Measurements from ENCODE around the gene MYO5A. TPM values are rescaled to one million over a fixed set of nuclear protein-coding genes. Genes with fewer than 3 reads are reported as not detected.
"Not testable (repeated sequence)": the region's sequence is repeated elsewhere in the genome, so short reads cannot be mapped to it uniquely, and the experiment has no call there.

The MYO5A gene
- total and polyA plus RNA-seq, 2 donors (not counting 1 experiment from before 2014, with no cell fraction given), result 12.2 to 44.4 TPM

DNA sequence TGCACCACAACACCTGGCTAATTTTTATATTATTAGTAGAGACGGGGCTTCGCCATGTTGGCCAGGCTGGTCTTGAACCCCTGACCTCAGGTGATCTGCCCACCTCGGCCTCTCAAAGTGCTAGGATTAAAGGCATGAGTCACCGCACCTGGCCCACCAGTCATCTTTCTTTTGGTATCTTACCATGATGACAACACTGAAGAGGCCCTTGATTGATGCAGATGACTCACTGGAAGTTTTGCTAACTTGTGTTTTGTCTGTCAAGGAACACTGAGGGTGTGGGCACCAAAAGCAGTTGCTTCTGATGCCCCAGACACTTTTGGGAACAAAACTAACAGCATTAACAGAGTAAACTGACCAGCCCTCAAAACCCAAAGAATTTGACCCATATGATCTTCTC lies 88.3 kb downstream of the MYO5A start:
- Mint-ChIP-seq H3K27ac (no peak overlapping the region), H3K4me1 (peaks cover 32% of the 10 kb centered on the region), H3K4me3 (no peak overlapping the region), H3K9me3 (ENCODE audit: insufficient read depth) (no peaks in the 10 kb centered on the region), H3K27me3 (no peaks in the 10 kb centered on the region)
- H3K27ac ChIP-seq (ENCODE audit: low read length in 2 of 2), result no peak overlapping the region
- H3K4me2 ChIP-seq (replicated peaks; ENCODE audit: low read depth, low read length, poor library complexity, severe bottlenecking), result no peak overlapping the region
- H4K20me1 ChIP-seq (ENCODE audit: control insufficient read depth, insufficient read depth, low read length, poor library complexity, severe bottlenecking), result peaks cover 69% of the 10 kb centered on the region
- peaks cover 6% of the 10 kb centered on the region in 2 donors for H3K4me1 ChIP-seq (ENCODE audit: control insufficient read depth in 2 of 2, insufficient read depth in 2 of 2, low read length in 2 of 2)
- DNase-seq (no peak), ATAC-seq (ENCODE audit: low read depth) (no peak)
- H3K36me3 ChIP-seq (replicated peaks in 1 of 2; ENCODE audit: control extremely low read depth in 1 of 2, control insufficient read depth in 1 of 2, extremely low read depth in 1 of 2, insufficient read depth in 2 of 2, low read length in 1 of 2), result no peaks in the 10 kb centered on the region
- intact Hi-C loops (cut with micrococcal nuclease), result no loop called here
- H3K27me3 ChIP-seq (replicated peaks in 1 of 4; ENCODE audit: control extremely low read depth in 1 of 4, control insufficient read depth in 3 of 4, insufficient read depth in 4 of 4, low read length in 3 of 4), result no peaks in the 10 kb centered on the region
- H2AFZ ChIP-seq (ENCODE audit: insufficient read depth, low read depth, low read length, poor library complexity, severe bottlenecking), result no peak overlapping the region
- TF ChIP-seq, protein P1, sequence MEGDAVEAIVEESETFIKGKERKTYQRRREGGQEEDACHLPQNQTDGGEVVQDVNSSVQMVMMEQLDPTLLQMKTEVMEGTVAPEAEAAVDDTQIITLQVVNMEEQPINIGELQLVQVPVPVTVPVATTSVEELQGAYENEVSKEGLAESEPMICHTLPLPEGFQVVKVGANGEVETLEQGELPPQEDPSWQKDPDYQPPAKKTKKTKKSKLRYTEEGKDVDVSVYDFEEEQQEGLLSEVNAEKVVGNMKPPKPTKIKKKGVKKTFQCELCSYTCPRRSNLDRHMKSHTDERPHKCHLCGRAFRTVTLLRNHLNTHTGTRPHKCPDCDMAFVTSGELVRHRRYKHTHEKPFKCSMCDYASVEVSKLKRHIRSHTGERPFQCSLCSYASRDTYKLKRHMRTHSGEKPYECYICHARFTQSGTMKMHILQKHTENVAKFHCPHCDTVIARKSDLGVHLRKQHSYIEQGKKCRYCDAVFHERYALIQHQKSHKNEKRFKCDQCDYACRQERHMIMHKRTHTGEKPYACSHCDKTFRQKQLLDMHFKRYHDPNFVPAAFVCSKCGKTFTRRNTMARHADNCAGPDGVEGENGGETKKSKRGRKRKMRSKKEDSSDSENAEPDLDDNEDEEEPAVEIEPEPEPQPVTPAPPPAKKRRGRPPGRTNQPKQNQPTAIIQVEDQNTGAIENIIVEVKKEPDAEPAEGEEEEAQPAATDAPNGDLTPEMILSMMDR (IDR thresholded peaks at IDR 0.05), result no peak
- TF ChIP-seq EZH2 (IDR thresholded peaks at IDR 0.05; ENCODE audit: borderline replicate concordance, insufficient read depth, low read depth, low read length, poor library complexity, severe bottlenecking), result no peak
- no peaks in the 10 kb centered on the region for H3K9me3 ChIP-seq (ENCODE audit: control extremely low read depth in 1 of 3, control insufficient read depth in 2 of 3, insufficient read depth in 1 of 3, low read length in 2 of 3)
- H3K79me2 ChIP-seq (ENCODE audit: control insufficient read depth, insufficient read depth, low read length), result peaks cover 67% of the 10 kb centered on the region
- H3K9ac ChIP-seq (ENCODE audit: low read length), result no peak overlapping the region
- CTCF ChIA-PET, result interaction anchor here (0.6 kb wide), 1 partner anchor 141 kb away, joined by 3 read pairs; no protein-coding TSS in a partner anchor
- no CpG with 5 or more reads among the region's 4 CpGs for WGBS (ENCODE audit: insufficient coverage)
- no peak overlapping the region for H3K4me3 ChIP-seq (ENCODE audit: control extremely low read depth in 1 of 5, extremely low read depth in 1 of 5, insufficient read depth in 1 of 5, low read depth in 2 of 5, low read length in 4 of 5)
- POLR2A ChIA-PET, result no interaction called here

DNA sequence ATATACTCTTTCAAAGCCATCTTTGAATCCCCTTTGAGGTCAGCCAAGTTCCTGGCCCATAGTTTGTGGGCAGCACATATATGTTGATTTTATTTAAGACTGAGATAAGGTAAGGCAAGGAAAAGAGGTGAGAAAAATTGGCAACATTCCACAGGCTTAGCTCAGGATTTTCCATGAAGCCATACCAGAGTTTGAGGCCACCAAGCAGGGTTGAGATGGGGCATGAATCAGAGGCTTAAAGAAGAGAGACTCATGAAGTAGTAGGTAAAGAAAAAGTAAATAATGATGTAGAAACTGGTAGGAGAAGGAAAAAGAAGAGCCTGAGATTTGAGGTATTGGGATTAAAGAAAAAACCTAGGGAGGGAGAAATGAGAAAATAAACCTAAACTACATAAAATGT lies 89.2 kb downstream of the MYO5A start:
- Mint-ChIP-seq H3K27ac (no peak overlapping the region), H3K9me3 (ENCODE audit: insufficient read depth) (no peaks in the 10 kb centered on the region), H3K27me3 (no peaks in the 10 kb centered on the region), H3K4me1 (peaks cover 28% of the 10 kb centered on the region), H3K4me3 (no peak overlapping the region)
- Histone ChIP-seq H4K20me1 (ENCODE audit: control insufficient read depth, insufficient read depth, low read length, poor library complexity, severe bottlenecking) (peaks cover 62% of the 10 kb centered on the region), H2AFZ (ENCODE audit: insufficient read depth, low read depth, low read length, poor library complexity, severe bottlenecking) (no peak overlapping the region), H3K4me3 (ENCODE audit: control extremely low read depth in 1 of 5, extremely low read depth in 1 of 5, insufficient read depth in 1 of 5, low read depth in 2 of 5, low read length in 4 of 5) (no peak overlapping the region), H3K27ac (ENCODE audit: low read length in 2 of 2) (no peak overlapping the region), H3K9me3 (ENCODE audit: control extremely low read depth in 1 of 3, control insufficient read depth in 2 of 3, insufficient read depth in 1 of 3, low read length in 2 of 3) (no peaks in the 10 kb centered on the region), H3K4me2 (replicated peaks; ENCODE audit: low read depth, low read length, poor library complexity, severe bottlenecking) (no peak overlapping the region), H3K79me2 (ENCODE audit: control insufficient read depth, insufficient read depth, low read length) (peaks cover 58% of the 10 kb centered on the region), H3K4me1 (ENCODE audit: control insufficient read depth in 2 of 2, insufficient read depth in 2 of 2, low read length in 2 of 2) (peaks cover 6% of the 10 kb centered on the region in 2 donors), H3K9ac (ENCODE audit: low read length) (no peak overlapping the region), H3K27me3 (replicated peaks in 1 of 4; ENCODE audit: control extremely low read depth in 1 of 4, control insufficient read depth in 3 of 4, insufficient read depth in 4 of 4, low read length in 3 of 4) (no peaks in the 10 kb centered on the region), H3K36me3 (replicated peaks in 1 of 2; ENCODE audit: control extremely low read depth in 1 of 2, control insufficient read depth in 1 of 2, extremely low read depth in 1 of 2, insufficient read depth in 2 of 2, low read length in 1 of 2) (no peaks in the 10 kb centered on the region)
- intact Hi-C loops (cut with micrococcal nuclease), result no loop called here
- no peak for ATAC-seq (ENCODE audit: low read depth)
- CTCF ChIA-PET, result interaction anchor here (0.6 kb wide), 2 partner anchors 140 to 224 kb away, joined by 3 read pairs; no protein-coding TSS in a partner anchor
- TF ChIP-seq, protein P1 (IDR thresholded peaks at IDR 0.05), result no peak
- no peak for TF ChIP-seq EZH2 (IDR thresholded peaks at IDR 0.05; ENCODE audit: borderline replicate concordance, insufficient read depth, low read depth, low read length, poor library complexity, severe bottlenecking)
- POLR2A ChIA-PET, result no interaction called here
- no peak for DNase-seq

DNA sequence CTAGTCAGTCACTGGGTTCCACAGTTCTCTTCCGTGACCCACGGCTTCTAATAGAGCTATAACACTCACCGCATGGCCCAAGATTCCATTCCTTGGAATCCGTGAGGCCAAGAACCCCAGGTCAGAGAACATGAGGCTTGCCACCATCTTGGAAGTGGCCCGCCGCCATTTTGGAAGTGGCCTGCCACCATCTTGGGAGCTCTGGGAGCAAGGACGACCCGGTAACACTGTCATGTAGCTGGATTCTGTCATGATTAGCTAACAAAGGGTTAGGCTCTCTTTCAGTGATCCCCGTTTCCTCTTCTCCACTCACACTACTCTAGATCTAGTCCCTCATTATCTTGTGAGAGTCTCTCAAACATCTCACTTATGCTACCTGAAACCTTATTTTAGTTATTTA lies 89.6 kb downstream of the MYO5A start:
- intact Hi-C loops (cut with micrococcal nuclease); H2AFZ ChIP-seq (ENCODE audit: insufficient read depth, low read depth, low read length, poor library complexity, severe bottlenecking); POLR2A ChIA-PET; H3K4me3 Mint-ChIP-seq; H3K9ac ChIP-seq (ENCODE audit: low read length); H3K36me3 ChIP-seq (replicated peaks in 1 of 2; ENCODE audit: control extremely low read depth in 1 of 2, control insufficient read depth in 1 of 2, extremely low read depth in 1 of 2, insufficient read depth in 2 of 2, low read length in 1 of 2); DNase-seq; H3K27ac Mint-ChIP-seq; H3K27me3 ChIP-seq (replicated peaks in 1 of 4; ENCODE audit: control extremely low read depth in 1 of 4, control insufficient read depth in 3 of 4, insufficient read depth in 4 of 4, low read length in 3 of 4); ATAC-seq (ENCODE audit: low read depth); H3K27me3 Mint-ChIP-seq; H3K9me3 ChIP-seq (ENCODE audit: control extremely low read depth in 1 of 3, control insufficient read depth in 2 of 3, insufficient read depth in 1 of 3, low read length in 2 of 3); H3K9me3 Mint-ChIP-seq (ENCODE audit: insufficient read depth); H3K4me2 ChIP-seq (replicated peaks; ENCODE audit: low read depth, low read length, poor library complexity, severe bottlenecking); H3K4me3 ChIP-seq (ENCODE audit: control extremely low read depth in 1 of 5, extremely low read depth in 1 of 5, insufficient read depth in 1 of 5, low read depth in 2 of 5, low read length in 4 of 5); H3K4me1 ChIP-seq (ENCODE audit: control insufficient read depth in 2 of 2, insufficient read depth in 2 of 2, low read length in 2 of 2); H3K27ac ChIP-seq (ENCODE audit: low read length in 2 of 2): not testable (repeated sequence)
- CTCF ChIA-PET, result interaction anchor here (0.6 kb wide), 1 partner anchor 224 kb away, joined by 3 read pairs; no protein-coding TSS in a partner anchor
- 100% methylated on average over 7 of the region's 9 CpGs for WGBS (ENCODE audit: insufficient coverage)
- Histone ChIP-seq H3K79me2 (ENCODE audit: control insufficient read depth, insufficient read depth, low read length) (peaks cover 60% of the 10 kb centered on the region), H4K20me1 (ENCODE audit: control insufficient read depth, insufficient read depth, low read length, poor library complexity, severe bottlenecking) (peaks cover 60% of the 10 kb centered on the region)
- peaks cover 28% of the 10 kb centered on the region for H3K4me1 Mint-ChIP-seq

All from B cell (primary cell).